GM18502 (cell line): ENCODE measurements around the gene MVP.
"Not testable (repeated sequence)": the region's sequence is repeated elsewhere in the genome, so short reads cannot be mapped to it uniquely, and the experiment has no call there.

Source experiments
- ATAC-seq: cut with Tn5 transposase; IDR thresholded peaks from one replicate; pipeline ENCODE4 v1.9.1; 2021; ENCODE audit warnings: mild to moderate bottlenecking; ENCODE audit not compliant: unreplicated experiment, poor library complexity

MVP gene

DNA sequence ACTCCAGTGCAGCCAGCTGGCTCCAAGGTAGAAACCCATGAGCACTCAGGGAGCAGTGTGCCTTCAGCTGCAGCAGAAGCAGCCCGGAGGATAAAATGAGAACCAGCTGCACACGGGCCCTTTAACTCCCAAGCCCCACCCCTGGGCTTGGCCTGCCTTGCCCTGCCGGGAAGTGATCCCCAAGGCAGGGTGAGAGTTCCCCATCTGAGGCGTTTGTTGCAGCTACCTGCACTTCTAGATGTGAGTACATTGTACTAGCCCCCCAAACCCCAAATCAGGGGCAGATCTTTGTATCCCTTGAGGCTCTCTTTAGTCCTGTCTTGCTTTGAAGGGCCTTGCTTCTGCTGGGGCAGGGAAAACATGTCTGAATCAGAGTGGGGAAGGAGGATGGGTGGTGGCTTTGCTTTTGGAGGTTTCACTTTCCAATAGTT is at the start of gene MVP:
MVP (plus strand) TSS at position 192 of the 431 bp plus-strand sequence. CDS start 10,088 bp downstream, outside the sequence.
- peak; percentile 21 for ATAC-seq

DNA sequence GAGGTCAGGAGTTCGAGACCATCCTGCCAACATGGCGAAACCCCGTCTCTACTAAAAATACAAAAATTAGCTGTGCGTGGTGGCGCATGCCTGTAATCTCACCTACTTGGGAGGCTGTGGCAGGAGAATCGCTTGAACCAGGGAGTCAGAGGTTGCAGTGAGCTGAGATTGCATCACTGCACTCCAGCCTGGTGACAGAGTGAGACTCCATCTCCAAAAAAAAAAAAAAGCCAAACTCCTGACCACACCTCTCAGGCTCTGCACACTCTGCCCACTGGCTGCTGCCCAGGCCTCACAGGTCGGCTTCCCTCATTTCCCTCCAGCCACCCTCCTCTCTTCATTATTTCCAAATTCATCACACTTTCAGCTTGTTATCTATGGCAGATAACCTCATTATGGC is 47.9 kb upstream of the MVP start:
- ATAC-seq, result not testable (repeated sequence)

GRCh38 chr16:29774730-29775129 is 45.5 kb upstream of the MVP start:
- no peak for ATAC-seq

DNA sequence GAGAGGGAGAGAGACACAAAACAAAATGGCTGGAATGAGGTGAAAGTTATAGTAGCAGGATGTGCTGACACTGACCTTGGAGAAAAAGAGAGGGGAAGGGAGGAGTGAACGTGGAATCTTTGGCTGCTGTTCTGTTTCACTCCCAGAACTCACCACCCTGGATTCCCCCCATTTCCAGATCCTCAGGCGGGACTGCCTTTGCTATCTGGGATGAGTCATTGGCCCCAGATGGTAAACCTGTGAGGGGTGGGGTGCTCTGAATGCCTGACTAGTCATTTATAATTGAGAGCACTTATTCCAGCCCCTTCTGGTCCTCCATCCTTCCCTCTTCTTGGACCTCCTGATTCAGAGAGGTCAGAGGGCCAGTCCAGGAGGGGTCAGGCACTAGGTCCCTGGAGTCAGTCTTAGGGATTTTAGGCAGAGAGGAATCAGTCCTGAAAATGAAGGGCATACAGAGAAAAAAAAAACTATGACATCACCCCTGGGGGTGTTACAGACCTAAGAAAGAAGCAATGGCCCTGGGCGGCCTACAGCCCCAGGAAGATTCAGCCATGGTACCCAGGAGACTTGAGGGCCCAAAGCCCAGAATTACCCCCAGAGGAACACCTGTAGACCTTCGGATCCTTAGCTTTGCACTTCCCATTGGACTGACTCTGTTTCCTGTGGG is 44.4 kb upstream of the MVP start:
- no peak for ATAC-seq

- ATAC-seq, result no peak
Measured at GRCh38 chr16:29777576-29778350, 42.5 kb upstream of the MVP start, which contains the start of gene ZG16. ZG16 (plus strand) TSS chr16:29778256; CDS start chr16:29779267, 1,011 bp downstream.

GRCh38 chr16:29779474-29779873 is 40.8 kb upstream of the MVP start:
- no peak for ATAC-seq

GRCh38 chr16:29783094-29783953 is 36.9 kb upstream of the MVP start:
- not testable (repeated sequence) for ATAC-seq

DNA sequence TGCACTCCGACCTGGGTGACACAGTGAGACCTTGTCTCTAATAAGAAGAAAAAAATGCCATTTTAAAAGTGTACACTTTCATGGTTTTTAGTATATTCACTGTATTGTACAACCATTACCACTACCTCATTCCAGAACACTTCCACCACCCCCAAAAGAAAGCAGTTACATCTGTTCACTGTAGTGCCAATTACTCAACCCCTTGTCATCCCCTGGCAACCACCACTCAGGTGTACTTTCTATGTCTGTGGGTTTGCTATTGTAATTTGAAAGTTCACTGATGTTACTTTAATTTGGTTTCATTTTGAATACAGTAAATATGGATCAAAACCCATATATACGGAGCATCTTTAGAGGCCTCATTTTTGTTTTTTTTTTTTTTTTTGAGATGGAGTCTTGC is 36.1 kb upstream of the MVP start:
- ATAC-seq, result no peak

GRCh38 chr16:29784901-29785500 is 35.3 kb upstream of the MVP start:
- peak; percentile 48 for ATAC-seq

DNA sequence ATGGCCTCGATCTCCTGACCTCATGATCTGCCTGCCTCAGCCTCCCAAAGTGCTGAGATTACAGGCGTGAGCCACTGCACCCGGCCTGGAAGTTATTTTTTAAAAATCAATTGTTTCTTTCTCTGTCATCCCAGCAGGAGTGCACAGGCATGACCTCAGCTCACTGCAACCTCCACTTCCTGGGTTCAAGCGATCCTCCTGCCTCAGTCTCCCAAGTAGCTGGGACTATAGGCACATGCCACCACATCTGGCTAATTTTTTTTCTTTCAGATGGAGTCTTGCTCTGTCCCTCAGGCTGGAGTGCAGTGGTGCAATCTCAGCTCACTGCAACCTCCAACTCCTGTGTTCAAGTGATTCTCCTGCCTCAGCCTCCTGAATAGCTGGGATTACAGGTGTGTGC is 33.1 kb upstream of the MVP start:
- ATAC-seq, result not testable (repeated sequence)

GRCh38 chr16:29789775-29790182 is 30.5 kb upstream of the MVP start:
- no peak for ATAC-seq

GRCh38 chr16:29790183-29790948 is 29.9 kb upstream of the MVP start, which contains the start of gene KIF22:
KIF22 (plus strand) TSS chr16:29790751; CDS start chr16:29790760, 9 bp downstream.
- ATAC-seq, result peak; percentile 93

DNA sequence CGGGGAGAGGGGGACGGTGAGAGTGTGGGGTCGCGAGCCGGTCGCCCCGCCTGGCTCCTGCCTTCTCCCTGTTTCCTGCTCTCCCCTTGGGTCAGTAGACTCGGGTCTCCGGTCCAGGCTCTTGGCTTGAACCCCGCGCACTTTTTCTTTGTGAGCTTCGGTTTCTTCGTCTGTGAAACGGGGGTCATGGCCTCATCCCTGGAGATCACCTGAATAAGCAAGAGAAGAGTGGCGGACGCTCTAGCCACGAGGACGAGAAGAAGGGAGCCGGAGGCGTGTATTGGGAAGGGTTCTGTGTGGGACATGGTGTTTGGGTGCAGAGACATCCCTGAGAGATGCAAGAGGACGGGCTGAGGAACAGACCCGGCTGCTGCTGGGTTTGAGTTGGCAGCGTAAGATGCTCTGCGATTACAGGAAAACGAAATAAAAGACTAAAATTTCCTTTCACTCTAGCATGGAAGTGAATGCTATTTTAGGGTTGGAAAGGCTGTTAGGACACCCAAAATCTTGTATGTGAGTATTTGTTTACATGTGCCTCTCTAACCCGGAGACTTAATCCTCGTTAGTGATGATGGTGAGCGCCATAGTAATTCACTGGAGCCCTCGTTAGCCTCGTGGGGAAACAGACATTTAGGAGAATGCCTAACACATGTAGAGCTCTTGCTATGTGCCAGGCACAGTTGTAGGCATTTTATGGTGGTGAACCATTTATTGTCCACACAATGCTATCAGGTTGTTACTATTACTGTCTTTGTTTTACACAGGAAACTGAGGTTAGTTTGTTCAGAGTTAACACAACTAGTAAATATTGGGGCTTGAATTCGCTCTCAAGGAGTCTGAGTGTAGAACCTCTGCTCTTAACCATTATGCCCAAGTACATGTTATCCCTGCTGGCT is 29.1 kb upstream of the MVP start:
- ATAC-seq, result peak; percentile 9

GRCh38 chr16:29791845-29792807 is 28.1 kb upstream of the MVP start:
- ATAC-seq, result no peak

DNA sequence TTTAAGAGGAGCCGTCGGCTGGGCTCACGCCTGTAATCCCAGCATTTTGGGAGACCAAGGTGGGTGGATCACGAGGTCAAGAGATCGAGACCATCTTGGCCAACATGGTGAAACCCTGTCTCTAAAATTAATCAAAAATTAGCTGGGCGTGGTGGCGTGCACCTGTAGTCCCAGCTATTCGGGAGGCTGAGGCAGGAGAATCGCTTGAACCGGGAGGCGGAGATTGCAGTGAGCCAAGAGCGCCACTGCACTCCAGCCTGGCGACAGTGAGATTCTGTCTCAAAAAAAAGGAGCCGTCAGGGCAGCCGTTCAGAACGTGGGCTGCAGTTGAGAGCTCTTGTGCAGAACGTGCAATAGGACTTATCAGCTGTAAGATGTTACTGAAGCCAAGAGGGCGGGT is 27.1 kb upstream of the MVP start:
- ATAC-seq, result not testable (repeated sequence)

DNA sequence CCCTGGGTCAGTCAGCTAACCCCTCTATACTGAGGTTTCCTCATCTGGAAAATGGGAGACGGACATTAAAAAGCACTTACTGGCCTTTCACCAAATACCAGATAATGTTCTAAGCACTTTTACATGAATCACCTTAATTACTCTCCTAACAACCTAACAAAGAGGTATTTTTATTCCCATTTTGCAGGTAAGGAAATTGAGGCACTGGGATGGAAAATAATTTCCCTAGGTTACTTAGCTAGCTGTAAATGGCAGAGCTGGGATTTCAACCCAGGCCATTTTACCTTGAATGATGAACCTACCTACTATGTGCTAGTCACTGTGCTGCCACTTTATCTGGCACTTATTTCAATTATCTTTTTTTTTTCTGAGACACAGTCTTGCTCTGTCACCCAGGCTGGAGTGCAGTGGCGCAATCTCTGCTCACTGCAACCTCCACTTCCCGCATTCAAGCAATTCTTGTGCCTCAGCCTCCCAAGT is 26.0 kb upstream of the MVP start:
- no peak for ATAC-seq

- ATAC-seq, result no peak
Measured at GRCh38 chr16:29802416-29802935, 17.8 kb upstream of the MVP start.
